ENCODE measurements around the gene ATP6V0A4.

ATP6V0A4 gene

GRCh38 chr7:138776166-138776833, 21.7 kb downstream of the ATP6V0A4 start:
- no peak overlapping the region for H2AFZ ChIP-seq (ENCODE audit: low read length)
- no peak overlapping the region for H3K27ac ChIP-seq (ENCODE audit: low read depth, low read length, poor library complexity, severe bottlenecking)
- H3K4me1 ChIP-seq (ENCODE audit: insufficient read depth, low read length, severe bottlenecking) = no peaks in the 10 kb centered on the region
- H3K9me3 ChIP-seq (ENCODE audit: low read length) = no peaks in the 10 kb centered on the region
- TF ChIP-seq CTCF (IDR thresholded peaks at IDR 0.05; ENCODE audit: low read length) = no peak
- no peak for TF ChIP-seq EZH2 (IDR thresholded peaks at IDR 0.05; ENCODE audit: borderline replicate concordance, low read length)
- no peaks in the 10 kb centered on the region for H3K79me2 ChIP-seq (ENCODE audit: insufficient read depth, low read length)
- H3K9ac ChIP-seq (ENCODE audit: low read length) = no peak overlapping the region
- no peaks in the 10 kb centered on the region for H3K9me2 ChIP-seq (ENCODE audit: low read depth, low read length)
- H4K20me1 ChIP-seq (ENCODE audit: insufficient read depth, low read length) = no peaks in the 10 kb centered on the region
- H3F3A ChIP-seq (ENCODE audit: insufficient read depth, low read length) = no peaks in the 10 kb centered on the region
- H3K36me3 ChIP-seq (ENCODE audit: insufficient read depth, low read length) = no peaks in the 10 kb centered on the region
- H3K4me2 ChIP-seq (ENCODE audit: low read length) = no peak overlapping the region
- H3K4me3 ChIP-seq (ENCODE audit: low read depth, low read length, poor library complexity, severe bottlenecking) = no peak overlapping the region
- peaks cover 3% of the 10 kb centered on the region; the same call in 1 of the 2 replicates for H3K27me3 ChIP-seq (ENCODE audit: insufficient read depth, low read length)

- H2AFZ ChIP-seq (ENCODE audit: low read length) = no peak overlapping the region
Measured at GRCh38 chr7:138773817-138774216, 24.2 kb downstream of the ATP6V0A4 start.

GRCh38 chr7:138773176-138773575, 24.8 kb downstream of the ATP6V0A4 start:
- no peaks in the 10 kb centered on the region for H3K36me3 ChIP-seq (ENCODE audit: insufficient read depth, low read length)
- H3K4me2 ChIP-seq (ENCODE audit: low read length) = no peak overlapping the region
- TF ChIP-seq CTCF (IDR thresholded peaks at IDR 0.05; ENCODE audit: low read length) = no peak
- TF ChIP-seq EZH2 (IDR thresholded peaks at IDR 0.05; ENCODE audit: borderline replicate concordance, low read length) = no peak
- no peaks in the 10 kb centered on the region for H3F3A ChIP-seq (ENCODE audit: insufficient read depth, low read length)
- no peaks in the 10 kb centered on the region for H3K9me3 ChIP-seq (ENCODE audit: low read length)
- no peak overlapping the region for H3K27ac ChIP-seq (ENCODE audit: low read depth, low read length, poor library complexity, severe bottlenecking)
- H3K27me3 ChIP-seq (ENCODE audit: insufficient read depth, low read length) = peaks cover 3% of the 10 kb centered on the region
- H3K79me2 ChIP-seq (ENCODE audit: insufficient read depth, low read length) = no peaks in the 10 kb centered on the region
- no peak overlapping the region for H3K9ac ChIP-seq (ENCODE audit: low read length)
- H3K4me1 ChIP-seq (ENCODE audit: insufficient read depth, low read length, severe bottlenecking) = no peaks in the 10 kb centered on the region
- no peaks in the 10 kb centered on the region for H4K20me1 ChIP-seq (ENCODE audit: insufficient read depth, low read length)
- no peaks in the 10 kb centered on the region for H3K9me2 ChIP-seq (ENCODE audit: low read depth, low read length)
- no peak overlapping the region for H3K4me3 ChIP-seq (ENCODE audit: low read depth, low read length, poor library complexity, severe bottlenecking)
- no peak overlapping the region for H2AFZ ChIP-seq (ENCODE audit: low read length)

More at GRCh38 chr7:138773817-138774216, 24.2 kb downstream of the ATP6V0A4 start:
- Histone ChIP-seq H3F3A (ENCODE audit: insufficient read depth, low read length) (no peaks in the 10 kb centered on the region), H3K9me3 (ENCODE audit: low read length) (no peaks in the 10 kb centered on the region), H3K27ac (ENCODE audit: low read depth, low read length, poor library complexity, severe bottlenecking) (no peak overlapping the region), H4K20me1 (ENCODE audit: insufficient read depth, low read length) (no peaks in the 10 kb centered on the region), H3K9me2 (ENCODE audit: low read depth, low read length) (no peaks in the 10 kb centered on the region), H3K27me3 (ENCODE audit: insufficient read depth, low read length) (peaks cover 3% of the 10 kb centered on the region), H3K9ac (ENCODE audit: low read length) (no peak overlapping the region), H3K4me3 (ENCODE audit: low read depth, low read length, poor library complexity, severe bottlenecking) (no peak overlapping the region), H3K36me3 (ENCODE audit: insufficient read depth, low read length) (no peaks in the 10 kb centered on the region), H3K79me2 (ENCODE audit: insufficient read depth, low read length) (no peaks in the 10 kb centered on the region), H3K4me2 (ENCODE audit: low read length) (no peak overlapping the region), H3K4me1 (ENCODE audit: insufficient read depth, low read length, severe bottlenecking) (no peaks in the 10 kb centered on the region)
- no peak for TF ChIP-seq EZH2 (IDR thresholded peaks at IDR 0.05; ENCODE audit: borderline replicate concordance, low read length)
- TF ChIP-seq CTCF (IDR thresholded peaks at IDR 0.05; ENCODE audit: low read length) = no peak
